OCI-LY1 (cell line): ENCODE data around the gene PYDC1.

ENCODE experiments used
- H2AFZ ChIP-seq: fragments of 200-600 bp; sonication (generic), shearing (Covaris generic); 2 replicates; pipeline ENCODE4 v1.6.0; 2014; ENCODE audit warnings: antibody characterized with exemption, mild to moderate bottlenecking, low read length
- H3F3A ChIP-seq: fragments of 200-600 bp; sonication (generic), shearing (Covaris generic); 2 replicates; pipeline ENCODE4 v1.6.0; 2014; ENCODE audit warnings: mild to moderate bottlenecking, antibody characterized with exemption, low read length, moderate library complexity; ENCODE audit not compliant: insufficient read depth
- H3K27ac ChIP-seq: fragments of 200-600 bp; sonication (generic); 2 replicates; pipeline ENCODE4 v1.5.1; 2014; ENCODE audit warnings: low read length, mixed run types, mild to moderate bottlenecking, low read depth; ENCODE audit not compliant: poor library complexity, severe bottlenecking
- H3K27me3 ChIP-seq: fragments of 200-600 bp; sonication (generic); 2 replicates; pipeline ENCODE4 v1.6.0; 2014; ENCODE audit warnings: antibody characterized with exemption, mild to moderate bottlenecking, low read length, moderate library complexity; ENCODE audit not compliant: insufficient read depth
- H3K36me3 ChIP-seq: fragments of 200-600 bp; sonication (generic); 2 replicates; pipeline ENCODE4 v1.6.1; 2014; ENCODE audit warnings: mild to moderate bottlenecking, antibody characterized with exemption, low read length, moderate library complexity, mixed read lengths; ENCODE audit not compliant: insufficient read depth
- H3K4me1 ChIP-seq: fragments of 200-600 bp; sonication (generic); 2 replicates; pipeline ENCODE4 v1.5.1; 2014; ENCODE audit warnings: mild to moderate bottlenecking, low read length, moderate library complexity; ENCODE audit not compliant: insufficient read depth, severe bottlenecking
- H3K4me2 ChIP-seq: fragments of 200-600 bp; sonication (generic), shearing (Covaris generic); 2 replicates; pipeline ENCODE4 v1.6.1; 2014; ENCODE audit warnings: low read length
- H3K4me3 ChIP-seq: fragments of 200-600 bp; sonication (generic); 2 replicates; pipeline ENCODE4 v1.5.1; 2014; ENCODE audit warnings: low read length, low read depth, mild to moderate bottlenecking, mixed read lengths; ENCODE audit not compliant: poor library complexity, severe bottlenecking
- H3K79me2 ChIP-seq: fragments of 200-600 bp; shearing (Covaris generic); 2 replicates; pipeline ENCODE4 v1.6.1; 2016; ENCODE audit warnings: mixed run types, low read length, mixed read lengths; ENCODE audit not compliant: insufficient read depth
- H3K9ac ChIP-seq: fragments of 200-600 bp; sonication (generic), shearing (Covaris generic); 2 replicates; pipeline ENCODE4 v1.6.1; 2014; ENCODE audit warnings: mild to moderate bottlenecking, low read length, mixed read lengths
- H3K9me2 ChIP-seq: fragments of 200-600 bp; sonication (generic), shearing (Covaris generic); 2 replicates; pipeline ENCODE4 v1.6.1; 2014; ENCODE audit warnings: low read depth, mild to moderate bottlenecking, low read length, mixed read lengths
- H3K9me3 ChIP-seq: fragments of 200-600 bp; shearing (Covaris generic); 2 replicates; pipeline ENCODE4 v1.6.1; 2014; ENCODE audit warnings: low read length, mixed read lengths
- H4K20me1 ChIP-seq: fragments of 200-600 bp; sonication (generic), shearing (Covaris generic); 2 replicates; pipeline ENCODE4 v1.6.0; 2016; ENCODE audit warnings: mild to moderate bottlenecking, low read length; ENCODE audit not compliant: insufficient read depth
- EZH2 ChIP-seq: fragments of 200-600 bp; sonication (generic), shearing (Covaris generic); IDR thresholded peaks from 2 replicates; pipeline ENCODE4 v1.8.0; 2017; ENCODE audit warnings: borderline replicate concordance, mixed run types, mild to moderate bottlenecking, antibody characterized with exemption, low read length, moderate library complexity, mixed read lengths
- TF ChIP-seq, protein P1 (sequence below): fragments of 200-600 bp; sonication (generic), shearing (Covaris generic); IDR thresholded peaks from 2 replicates; pipeline ENCODE4 v1.5.1; 2017; ENCODE audit warnings: mild to moderate bottlenecking, antibody characterized with exemption, low read length, moderate library complexity, mixed read lengths

The PYDC1 gene

DNA sequence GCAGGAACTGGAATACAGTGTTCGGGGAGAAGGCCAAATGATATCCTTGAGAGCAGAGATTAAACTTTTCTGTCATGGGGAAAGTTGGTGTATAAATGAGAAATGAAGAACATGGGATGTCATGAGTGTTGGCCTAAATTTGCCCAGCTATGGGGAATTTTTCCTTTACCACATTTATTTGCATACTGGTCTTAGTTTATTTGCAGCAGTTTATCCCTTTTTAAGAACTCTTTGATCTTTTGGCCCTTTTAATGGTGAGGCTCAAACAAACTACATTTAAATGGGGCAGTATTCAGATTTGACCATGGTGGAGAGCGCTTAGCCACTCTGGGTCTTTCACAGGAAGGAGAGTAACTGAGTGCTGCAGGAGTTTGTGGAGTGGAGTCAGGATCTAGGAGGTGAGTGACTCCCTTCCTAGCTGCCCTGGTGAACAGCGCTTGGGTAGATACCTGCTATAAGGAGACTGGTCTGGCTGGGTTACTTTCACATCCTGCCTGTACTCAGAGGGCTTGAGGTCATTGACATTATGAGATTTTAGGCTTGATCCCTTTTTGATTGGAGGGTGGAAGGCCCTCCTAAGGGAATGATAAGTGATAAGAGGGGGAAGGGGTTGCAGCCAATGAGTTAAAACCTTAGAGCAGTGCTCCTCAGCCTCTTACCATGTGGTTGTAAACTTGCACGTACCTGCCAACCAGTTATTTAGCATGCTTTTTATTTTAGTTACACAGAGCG is 25.1 kb downstream of the PYDC1 start:
- Histone ChIP-seq H3K4me1 (no peaks in the 10 kb centered on the region), H3K79me2 (no peaks in the 10 kb centered on the region), H3K27me3 (no peaks in the 10 kb centered on the region), H3K9me2 (no peaks in the 10 kb centered on the region), H3K9ac (no peak overlapping the region), H4K20me1 (peaks cover 2% of the 10 kb centered on the region; the same call in 1 of the 2 replicates), H3K36me3 (peaks cover 96% of the 10 kb centered on the region), H2AFZ (no peak overlapping the region), H3K4me2 (no peak overlapping the region), H3K27ac (no peak overlapping the region), H3K4me3 (no peak overlapping the region), H3K9me3 (no peaks in the 10 kb centered on the region), H3F3A (peaks cover 12% of the 10 kb centered on the region)
- TF ChIP-seq, protein P1, sequence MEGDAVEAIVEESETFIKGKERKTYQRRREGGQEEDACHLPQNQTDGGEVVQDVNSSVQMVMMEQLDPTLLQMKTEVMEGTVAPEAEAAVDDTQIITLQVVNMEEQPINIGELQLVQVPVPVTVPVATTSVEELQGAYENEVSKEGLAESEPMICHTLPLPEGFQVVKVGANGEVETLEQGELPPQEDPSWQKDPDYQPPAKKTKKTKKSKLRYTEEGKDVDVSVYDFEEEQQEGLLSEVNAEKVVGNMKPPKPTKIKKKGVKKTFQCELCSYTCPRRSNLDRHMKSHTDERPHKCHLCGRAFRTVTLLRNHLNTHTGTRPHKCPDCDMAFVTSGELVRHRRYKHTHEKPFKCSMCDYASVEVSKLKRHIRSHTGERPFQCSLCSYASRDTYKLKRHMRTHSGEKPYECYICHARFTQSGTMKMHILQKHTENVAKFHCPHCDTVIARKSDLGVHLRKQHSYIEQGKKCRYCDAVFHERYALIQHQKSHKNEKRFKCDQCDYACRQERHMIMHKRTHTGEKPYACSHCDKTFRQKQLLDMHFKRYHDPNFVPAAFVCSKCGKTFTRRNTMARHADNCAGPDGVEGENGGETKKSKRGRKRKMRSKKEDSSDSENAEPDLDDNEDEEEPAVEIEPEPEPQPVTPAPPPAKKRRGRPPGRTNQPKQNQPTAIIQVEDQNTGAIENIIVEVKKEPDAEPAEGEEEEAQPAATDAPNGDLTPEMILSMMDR: no peak
- TF ChIP-seq EZH2: no peak

DNA sequence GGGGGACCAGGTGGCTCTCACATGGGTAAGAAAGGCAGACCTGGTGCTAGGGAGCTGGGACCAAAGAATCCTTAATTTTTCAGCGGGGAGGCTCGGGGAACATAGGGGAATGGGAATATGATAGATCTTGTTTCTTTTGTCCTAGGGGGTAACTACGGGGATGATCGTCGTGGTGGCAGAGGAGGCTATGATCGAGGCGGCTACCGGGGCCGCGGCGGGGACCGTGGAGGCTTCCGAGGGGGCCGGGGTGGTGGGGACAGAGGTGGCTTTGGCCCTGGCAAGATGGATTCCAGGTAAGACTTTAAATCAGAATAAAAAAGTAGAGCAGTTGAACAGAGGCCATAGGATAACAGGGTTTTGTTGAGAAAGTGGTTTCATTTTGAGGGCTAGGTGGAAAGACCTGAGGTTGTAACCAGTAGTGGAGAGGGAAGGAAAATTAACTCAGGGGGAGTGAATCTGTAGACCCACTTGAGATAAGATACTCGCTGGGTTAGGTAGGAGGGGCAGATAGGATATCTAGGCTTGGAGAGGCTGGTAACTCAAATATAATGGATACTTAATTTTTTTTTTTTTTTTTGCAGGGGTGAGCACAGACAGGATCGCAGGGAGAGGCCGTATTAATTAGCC is 26.0 kb downstream of the PYDC1 start:
- H2AFZ ChIP-seq: no peak overlapping the region
- no peaks in the 10 kb centered on the region for H3K9me3 ChIP-seq
- no peaks in the 10 kb centered on the region for H3K27me3 ChIP-seq
- TF ChIP-seq EZH2: no peak
- TF ChIP-seq, protein P1: no peak
- H3K36me3 ChIP-seq: peaks cover 100% of the 10 kb centered on the region
- no peak overlapping the region for H3K27ac ChIP-seq
- H3K79me2 ChIP-seq: 0 out of 2 replicates have a peak, but pooled peaks cover 4% of the 10 kb centered on the region
- H3K9me2 ChIP-seq: no peaks in the 10 kb centered on the region
- H4K20me1 ChIP-seq: peaks cover 2% of the 10 kb centered on the region; the same call in 1 of the 2 replicates
- no peak overlapping the region for H3K4me2 ChIP-seq
- no peak overlapping the region for H3K4me3 ChIP-seq
- no peaks in the 10 kb centered on the region for H3K4me1 ChIP-seq
- peaks cover 12% of the 10 kb centered on the region for H3F3A ChIP-seq
- H3K9ac ChIP-seq: no peak overlapping the region

DNA sequence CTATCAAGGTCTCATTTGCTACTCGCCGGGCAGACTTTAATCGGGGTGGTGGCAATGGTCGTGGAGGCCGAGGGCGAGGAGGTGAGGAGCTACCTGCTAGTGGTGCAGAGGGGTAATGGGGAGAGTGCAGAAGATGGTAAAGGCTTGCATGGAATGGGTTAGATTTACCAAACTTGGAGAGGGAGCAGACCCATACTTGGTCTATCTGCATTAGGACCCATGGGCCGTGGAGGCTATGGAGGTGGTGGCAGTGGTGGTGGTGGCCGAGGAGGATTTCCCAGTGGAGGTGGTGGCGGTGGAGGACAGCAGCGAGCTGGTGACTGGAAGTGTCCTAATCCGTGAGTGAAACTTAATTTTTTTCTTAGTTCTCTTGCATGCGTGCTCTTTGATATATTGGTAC is 26.9 kb downstream of the PYDC1 start:
- Histone ChIP-seq H3K9ac (no peak overlapping the region), H3K4me3 (no peak overlapping the region), H3K27ac (no peak overlapping the region), H3K9me2 (no peaks in the 10 kb centered on the region), H2AFZ (no peak overlapping the region), H4K20me1 (peaks cover 2% of the 10 kb centered on the region; the same call in 1 of the 2 replicates), H3K79me2 (peaks cover 9% of the 10 kb centered on the region; the same call in 1 of the 2 replicates), H3K36me3 (peaks cover 100% of the 10 kb centered on the region), H3F3A (peaks cover 12% of the 10 kb centered on the region), H3K4me2 (no peak overlapping the region), H3K9me3 (no peaks in the 10 kb centered on the region), H3K27me3 (no peaks in the 10 kb centered on the region), H3K4me1 (no peaks in the 10 kb centered on the region)
- TF ChIP-seq, protein P1: no peak
- TF ChIP-seq EZH2: no peak
